Measurements from ENCODE around the gene PLEKHM1. TPM values are rescaled to one million over a fixed set of nuclear protein-coding genes. Genes with fewer than 3 reads are reported as not detected.

PLEKHM1 gene
- total and polyA plus RNA-seq, 4 donors, result 6.2 to 15.8 (median 8.5) TPM

- Histone ChIP-seq H3K27ac (ENCODE audit: low read depth in 1 of 2, low read length in 2 of 2) (no peak overlapping the region), H3K9ac (ENCODE audit: low read depth in 1 of 2, low read length in 2 of 2) (no peak overlapping the region)
Observed at GRCh38 chr17:45414990-45415881, 75.3 kb downstream of the PLEKHM1 start.

DNA sequence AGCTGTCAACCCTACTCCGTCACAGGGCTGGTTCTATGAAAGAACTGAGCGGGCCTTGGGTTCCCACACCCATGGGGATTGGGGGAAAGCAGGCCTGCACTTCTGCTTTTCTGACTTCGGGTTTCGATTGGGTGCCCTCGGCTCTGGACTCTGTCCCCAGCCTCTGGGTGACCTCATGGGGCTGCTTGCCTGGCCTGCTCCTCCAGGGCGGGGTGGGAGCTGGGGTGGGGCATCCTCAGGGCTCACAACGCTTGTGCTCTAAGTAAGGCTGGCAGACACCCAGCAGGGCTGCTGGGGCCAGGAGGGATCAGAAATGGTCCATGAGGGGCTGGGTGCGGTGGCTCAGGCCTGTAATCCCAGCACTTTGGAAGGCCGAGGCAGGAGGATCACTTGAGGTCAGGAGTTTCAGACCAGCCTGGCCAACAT is 77.0 kb downstream of the PLEKHM1 start:
- H3K9ac ChIP-seq (ENCODE audit: low read depth in 1 of 2, low read length in 2 of 2), result no peak overlapping the region
- H3K4me1 ChIP-seq (ENCODE audit: control insufficient read depth in 4 of 4, insufficient read depth in 4 of 4, low read length in 3 of 4), result no peaks in the 10 kb centered on the region
- no peak for DNase-seq (ENCODE audit: low spot score)
- no peaks in the 10 kb centered on the region for H3K36me3 ChIP-seq (ENCODE audit: control insufficient read depth in 4 of 4, insufficient read depth in 3 of 4, low read depth in 1 of 4, low read length in 3 of 4)
- WGBS, result 73% methylated on average over 9 of the region's 9 CpGs
- no peaks in the 10 kb centered on the region for H3K9me3 ChIP-seq (ENCODE audit: control insufficient read depth in 4 of 4, low read length in 3 of 4)
- H3K27me3 ChIP-seq (ENCODE audit: control insufficient read depth in 4 of 4, insufficient read depth in 4 of 4, low read length in 3 of 4), result no peaks in the 10 kb centered on the region
- H3K4me3 ChIP-seq (ENCODE audit: low read depth in 1 of 3, low read length in 3 of 3), result no peak overlapping the region
- no peak overlapping the region for H3K27ac ChIP-seq (ENCODE audit: low read depth in 1 of 2, low read length in 2 of 2)
- TF ChIP-seq HNF4G (IDR thresholded peaks at IDR 0.05) (no peak), HNF4A (conservative IDR thresholded peaks at IDR 0.05) (peak in 1 of 2 donors; percentile 44)

More at GRCh38 chr17:45414990-45415881, 75.3 kb downstream of the PLEKHM1 start:
- H3K27me3 ChIP-seq (ENCODE audit: control insufficient read depth in 4 of 4, insufficient read depth in 4 of 4, low read length in 3 of 4), result no peaks in the 10 kb centered on the region
- WGBS, result 83% methylated on average over 10 of the region's 10 CpGs
- H3K9me3 ChIP-seq (ENCODE audit: control insufficient read depth in 4 of 4, low read length in 3 of 4), result no peaks in the 10 kb centered on the region
- no peaks in the 10 kb centered on the region for H3K4me1 ChIP-seq (ENCODE audit: control insufficient read depth in 4 of 4, insufficient read depth in 4 of 4, low read length in 3 of 4)
- no peak for DNase-seq (ENCODE audit: low spot score)
- H3K4me3 ChIP-seq (ENCODE audit: low read depth in 1 of 3, low read length in 3 of 3), result no peak overlapping the region
- H3K36me3 ChIP-seq (ENCODE audit: control insufficient read depth in 4 of 4, insufficient read depth in 3 of 4, low read depth in 1 of 4, low read length in 3 of 4), result no peaks in the 10 kb centered on the region
- TF ChIP-seq, protein P1, sequence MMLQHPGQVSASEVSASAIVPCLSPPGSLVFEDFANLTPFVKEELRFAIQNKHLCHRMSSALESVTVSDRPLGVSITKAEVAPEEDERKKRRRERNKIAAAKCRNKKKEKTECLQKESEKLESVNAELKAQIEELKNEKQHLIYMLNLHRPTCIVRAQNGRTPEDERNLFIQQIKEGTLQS (IDR thresholded peaks at IDR 0.05), result no peak
- no peak for TF ChIP-seq SP1 (IDR thresholded peaks at IDR 0.05)
- TF ChIP-seq TAF1 (conservative IDR thresholded peaks at IDR 0.05), result no peak
- TF ChIP-seq REST (IDR thresholded peaks at IDR 0.05), result no peak
- TF ChIP-seq, protein P2, sequence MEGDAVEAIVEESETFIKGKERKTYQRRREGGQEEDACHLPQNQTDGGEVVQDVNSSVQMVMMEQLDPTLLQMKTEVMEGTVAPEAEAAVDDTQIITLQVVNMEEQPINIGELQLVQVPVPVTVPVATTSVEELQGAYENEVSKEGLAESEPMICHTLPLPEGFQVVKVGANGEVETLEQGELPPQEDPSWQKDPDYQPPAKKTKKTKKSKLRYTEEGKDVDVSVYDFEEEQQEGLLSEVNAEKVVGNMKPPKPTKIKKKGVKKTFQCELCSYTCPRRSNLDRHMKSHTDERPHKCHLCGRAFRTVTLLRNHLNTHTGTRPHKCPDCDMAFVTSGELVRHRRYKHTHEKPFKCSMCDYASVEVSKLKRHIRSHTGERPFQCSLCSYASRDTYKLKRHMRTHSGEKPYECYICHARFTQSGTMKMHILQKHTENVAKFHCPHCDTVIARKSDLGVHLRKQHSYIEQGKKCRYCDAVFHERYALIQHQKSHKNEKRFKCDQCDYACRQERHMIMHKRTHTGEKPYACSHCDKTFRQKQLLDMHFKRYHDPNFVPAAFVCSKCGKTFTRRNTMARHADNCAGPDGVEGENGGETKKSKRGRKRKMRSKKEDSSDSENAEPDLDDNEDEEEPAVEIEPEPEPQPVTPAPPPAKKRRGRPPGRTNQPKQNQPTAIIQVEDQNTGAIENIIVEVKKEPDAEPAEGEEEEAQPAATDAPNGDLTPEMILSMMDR (IDR thresholded peaks at IDR 0.05; ENCODE audit: low read depth, low read length, missing input control), result no peak
- TF ChIP-seq YY1 (IDR thresholded peaks at IDR 0.05), result no peak
- no peak for TF ChIP-seq FOXA2 (IDR thresholded peaks at IDR 0.05)
- no peak for TF ChIP-seq HNF4A (conservative IDR thresholded peaks at IDR 0.05)
